Caco-2 (cell line): Measurements from ENCODE around the gene KLRF1. TPM values are rescaled to one million over a fixed set of nuclear protein-coding genes. Genes with fewer than 3 reads are reported as not detected.

Source experiments
- BruUV-seq: library from RNA; stranded (reverse); fragments of 400-500 nt; replicated peaks from 2 replicates; lab custom pipeline; 2021; lab: Mats Ljungman, UMichigan
- CTCF ChIA-PET: fragments of 300-600 bp; sonication (Branson Sonifier 250); formaldehyde crosslinking; loops from one replicate; lab custom pipeline; 2022; ENCODE audit warnings: antibody characterized with exemption; lab: Charles Lee
- POLR2A ChIA-PET: fragments of 300-600 bp; sonication (Branson Sonifier 250); formaldehyde crosslinking; loops from one replicate; lab custom pipeline; 2022; ENCODE audit warnings: antibody characterized with exemption; lab: Charles Lee
- DNase-seq, 2 experiments: peaks; one replicate each; pipeline versions ENCODE4 v3.0.0 to v3.0.0-alpha.2; 2020 to 2022
- H3K27me3 ChIP-seq: replicated peaks from 2 replicates; pipeline ENCODE4 v1.6.0; 2011; ENCODE audit warnings: low read length; ENCODE audit not compliant: control insufficient read depth, insufficient read depth
- H3K36me3 ChIP-seq: 2 replicates; pipeline ENCODE4 v1.5.1; 2011; ENCODE audit warnings: low read length; ENCODE audit not compliant: control insufficient read depth, insufficient read depth
- H3K4me1 ChIP-seq: fragments of 250-450 bp; sonication (Bioruptor Pico); 2 replicates; pipeline ENCODE4 v1.5.1; 2020; ENCODE audit warnings: mild to moderate bottlenecking
- H3K4me3 ChIP-seq: 2 replicates; pipeline ENCODE4 v1.5.1; 2011; ENCODE audit warnings: low read depth, mild to moderate bottlenecking, control low read depth, low read length
- H3K9me3 ChIP-seq: fragments of 250-450 bp; sonication (Bioruptor Pico); 2 replicates; pipeline ENCODE4 v1.5.1; 2020; ENCODE audit warnings: mild to moderate bottlenecking, moderate library complexity
- H3K27ac Mint-ChIP-seq: one replicate; pipeline ENCODE4 v1.8.0; 2022; ENCODE audit warnings: mixed read lengths; ENCODE audit not compliant: unreplicated experiment
- H3K27me3 Mint-ChIP-seq: one replicate; pipeline ENCODE4 v1.8.0; 2022; ENCODE audit warnings: mixed read lengths; ENCODE audit not compliant: insufficient read depth, unreplicated experiment
- H3K36me3 Mint-ChIP-seq: one replicate; pipeline ENCODE4 v1.8.0; 2022; ENCODE audit warnings: mild to moderate bottlenecking, mixed read lengths; ENCODE audit not compliant: insufficient read depth, unreplicated experiment
- H3K4me1 Mint-ChIP-seq: one replicate; pipeline ENCODE4 v1.8.0; 2022; ENCODE audit warnings: low read depth, mixed read lengths; ENCODE audit not compliant: unreplicated experiment
- H3K4me3 Mint-ChIP-seq: one replicate; pipeline ENCODE4 v1.8.0; 2022; ENCODE audit warnings: mild to moderate bottlenecking, moderate library complexity, mixed read lengths; ENCODE audit not compliant: unreplicated experiment
- H3K9me3 Mint-ChIP-seq: one replicate; pipeline ENCODE4 v1.8.0; 2022; ENCODE audit warnings: mixed read lengths; ENCODE audit not compliant: unreplicated experiment
- CTCF ChIP-seq, 2 experiments: fragments of 200-600 bp in 1 of 2; IDR thresholded peaks; 1 replicate in 1 of 2; 2 replicates in 1 of 2; pipeline versions ENCODE4 v1.5.1 to v1.8.0; 2011 to 2022; ENCODE audit warnings: antibody characterized with exemption in 1 of 2, control low read depth in 1 of 2, inconsistent platforms in 1 of 2, low read depth in 1 of 2, low read length in 1 of 2, mild to moderate bottlenecking in 1 of 2, moderate library complexity in 1 of 2; ENCODE audit not compliant: insufficient read depth in 1 of 2, severe bottlenecking in 1 of 2, unreplicated experiment in 1 of 2
- intact Hi-C: fragments of 100-400 bp; cut with micrococcal nuclease; formaldehyde crosslinking; loops from one replicate; pipeline ENCODE4 v1.10.0; 2022; ENCODE audit not compliant: unreplicated experiment
- total RNA-seq: library from RNA; stranded (reverse); gene quantifications from 2 replicates; pipeline ENCODE4 v1.2.3, GENCODE V29; 2022

Gene KLRF1
- total RNA-seq, 1 experiment from 2014 or later = not detected

GRCh38 chr12:9796346-9796745, 30.9 kb upstream of the KLRF1 start:
- Mint-ChIP-seq H3K27ac (no peak overlapping the region), H3K4me1 (no peaks in the 10 kb centered on the region), H3K9me3 (no peaks in the 10 kb centered on the region), H3K4me3 (no peak overlapping the region), H3K27me3 (peaks cover 12% of the 10 kb centered on the region), H3K36me3 (no peaks in the 10 kb centered on the region)
- ChIA-PET POLR2A (no interaction called here), CTCF (interaction anchor here (0.6 kb wide), 1 partner anchor 131 kb away, joined by 7 read pairs; no protein-coding TSS in a partner anchor)
- TF ChIP-seq CTCF (IDR thresholded peaks at IDR 0.05; ENCODE audit: insufficient read depth in 1 of 2, low read depth in 1 of 2, low read length in 1 of 2, severe bottlenecking in 1 of 2, unreplicated experiment in 1 of 2) = no peak
- no TSS peak for BruUV-seq
- no peaks in the 10 kb centered on the region for H3K4me1 ChIP-seq
- no peak overlapping the region for H3K4me3 ChIP-seq
- no peaks in the 10 kb centered on the region for H3K27me3 ChIP-seq
- no peaks in the 10 kb centered on the region for H3K36me3 ChIP-seq
- DNase-seq = no peak
- intact Hi-C loops = no loop called here
- H3K9me3 ChIP-seq = no peaks in the 10 kb centered on the region

GRCh38 chr12:9796971-9797370, 30.3 kb upstream of the KLRF1 start:
- Histone ChIP-seq H3K27me3 (no peaks in the 10 kb centered on the region), H3K4me3 (no peak overlapping the region), H3K4me1 (no peaks in the 10 kb centered on the region), H3K36me3 (no peaks in the 10 kb centered on the region), H3K9me3 (no peaks in the 10 kb centered on the region)
- POLR2A ChIA-PET = no interaction called here
- Mint-ChIP-seq H3K9me3 (no peaks in the 10 kb centered on the region), H3K4me3 (no peak overlapping the region), H3K4me1 (no peaks in the 10 kb centered on the region), H3K27ac (no peak overlapping the region), H3K36me3 (no peaks in the 10 kb centered on the region), H3K27me3 (peaks cover 10% of the 10 kb centered on the region)
- intact Hi-C loops = no loop called here
- CTCF ChIA-PET = interaction anchor here (0.6 to 1.5 kb wide), 2 partner anchors 58 to 130 kb away, joined by 4 to 7 read pairs; no protein-coding TSS in a partner anchor
- BruUV-seq = no TSS peak
- TF ChIP-seq CTCF (IDR thresholded peaks at IDR 0.05; ENCODE audit: insufficient read depth in 1 of 2, low read depth in 1 of 2, low read length in 1 of 2, severe bottlenecking in 1 of 2, unreplicated experiment in 1 of 2) = no peak
- DNase-seq = no peak

GRCh38 chr12:9797722-9798619, 29.3 kb upstream of the KLRF1 start:
- BruUV-seq = no TSS peak
- POLR2A ChIA-PET = no interaction called here
- DNase-seq = peak; percentile 87 to 88

More at GRCh38 chr12:9797722-9798619, 29.3 kb upstream of the KLRF1 start:
- H3K4me3 ChIP-seq = no peak overlapping the region
- Mint-ChIP-seq H3K27me3 (peaks cover 12% of the 10 kb centered on the region), H3K4me1 (no peaks in the 10 kb centered on the region), H3K27ac (no peak overlapping the region), H3K36me3 (no peaks in the 10 kb centered on the region), H3K4me3 (no peak overlapping the region), H3K9me3 (no peaks in the 10 kb centered on the region)
- CTCF ChIA-PET = interaction anchor here (0.6 to 2.5 kb wide), 13 partner anchors 13 to 212 kb away, joined by 3 to 63 read pairs (median 5); no protein-coding TSS in a partner anchor
- TF ChIP-seq CTCF (IDR thresholded peaks at IDR 0.05; ENCODE audit: insufficient read depth in 1 of 2, low read depth in 1 of 2, low read length in 1 of 2, severe bottlenecking in 1 of 2, unreplicated experiment in 1 of 2) = peak; percentile 67 to 84
- no peaks in the 10 kb centered on the region for H3K4me1 ChIP-seq
- no peaks in the 10 kb centered on the region for H3K36me3 ChIP-seq
- no peaks in the 10 kb centered on the region for H3K27me3 ChIP-seq
- intact Hi-C loops = loop anchor here (1.0 kb wide), 3 partner anchors 48 to 467 kb away; no protein-coding TSS in a partner anchor
- no peaks in the 10 kb centered on the region for H3K9me3 ChIP-seq
